Esophagus squamous epithelium (tissue), 5 donors: ENCODE results near the gene TK2. TPM values are rescaled to one million over a fixed set of nuclear protein-coding genes. Genes with fewer than 3 reads are reported as not detected.

ENCODE experiments used
- DNase-seq: peaks from one replicate; lab custom pipeline; 2025; lab: John Stamatoyannopoulos, UW
- H3K27ac ChIP-seq, 4 donors: fragments of 200-600 bp; sonication (generic); one replicate each; pipeline ENCODE4 v1.5.1; 2016 to 2019; ENCODE audit warnings: mild to moderate bottlenecking in 1 of 4
- H3K27me3 ChIP-seq, 4 donors: fragments of 200-600 bp; sonication (generic); 1 replicate in 3 of 4; 2 replicates in 1 of 4; pipeline versions ENCODE4 v1.5.1 to v1.6.0; 2017 to 2021; ENCODE audit warnings: antibody characterized with exemption in 1 of 4
- H3K36me3 ChIP-seq, 3 donors: fragments of 200-600 bp; sonication (generic); one replicate each; pipeline ENCODE4 v1.5.1; 2016 to 2019
- H3K4me1 ChIP-seq, 3 donors: fragments of 200-600 bp; sonication (generic); one replicate each; pipeline ENCODE4 v1.5.1; 2017 to 2019
- H3K4me3 ChIP-seq, 4 donors: fragments of 200-600 bp; sonication (generic); 1 replicate in 3 of 4; 2 replicates in 1 of 4; pipeline ENCODE4 v1.5.1; 2016 to 2019; ENCODE audit warnings: mild to moderate bottlenecking in 2 of 4, moderate library complexity in 1 of 4
- H3K9me3 ChIP-seq, 3 donors: fragments of 200-600 bp; sonication (generic); one replicate each; pipeline ENCODE4 v1.5.1; 2016 to 2019
- POLR2A ChIP-seq, 4 donors: fragments of 450-650 bp; IDR thresholded peaks; one replicate each; pipeline ENCODE4 v1.6.1; 2017; ENCODE audit warnings: antibody characterized with exemption in 4 of 4, mild to moderate bottlenecking in 4 of 4, moderate library complexity in 3 of 4
- WGBS, 2 donors: methylation state at CpG; one replicate each; pipeline ENCODE4 v1.1.5; 2018; 5-methylcytosine and 5-hydroxymethylcytosine counted together
- intact Hi-C: fragments of 100-400 bp; cut with DNase I; formaldehyde crosslinking; loops from one replicate; pipeline ENCODE4 v1.15.0; 2022
- total RNA-seq, 4 donors: library from RNA; depleted of rRNA; stranded (reverse); fragments of >200 nt; gene quantifications; one replicate each; pipeline ENCODE4 v1.1.0, GENCODE V29; 2016
- TF ChIP-seq, protein P1 (sequence below), 6 experiments: fragments of 450-650 bp in 4 of 6; fragments of 200-600 bp in 2 of 6; sonication (generic) in 2 of 6; IDR thresholded peaks; one replicate each; pipeline ENCODE4 v1.5.1; 2016 to 2019; ENCODE audit warnings: antibody characterized with exemption in 6 of 6, mild to moderate bottlenecking in 4 of 6, moderate library complexity in 4 of 6
- donor health status: DM: yes; HTN: yes; CAD: no.

The TK2 gene
- total RNA-seq, 4 donors from 2014 or later: 5.6 to 22.5 (median 13.5) TPM

- TF ChIP-seq POLR2A (IDR thresholded peaks at IDR 0.05): no peak
- TF ChIP-seq, protein P1, sequence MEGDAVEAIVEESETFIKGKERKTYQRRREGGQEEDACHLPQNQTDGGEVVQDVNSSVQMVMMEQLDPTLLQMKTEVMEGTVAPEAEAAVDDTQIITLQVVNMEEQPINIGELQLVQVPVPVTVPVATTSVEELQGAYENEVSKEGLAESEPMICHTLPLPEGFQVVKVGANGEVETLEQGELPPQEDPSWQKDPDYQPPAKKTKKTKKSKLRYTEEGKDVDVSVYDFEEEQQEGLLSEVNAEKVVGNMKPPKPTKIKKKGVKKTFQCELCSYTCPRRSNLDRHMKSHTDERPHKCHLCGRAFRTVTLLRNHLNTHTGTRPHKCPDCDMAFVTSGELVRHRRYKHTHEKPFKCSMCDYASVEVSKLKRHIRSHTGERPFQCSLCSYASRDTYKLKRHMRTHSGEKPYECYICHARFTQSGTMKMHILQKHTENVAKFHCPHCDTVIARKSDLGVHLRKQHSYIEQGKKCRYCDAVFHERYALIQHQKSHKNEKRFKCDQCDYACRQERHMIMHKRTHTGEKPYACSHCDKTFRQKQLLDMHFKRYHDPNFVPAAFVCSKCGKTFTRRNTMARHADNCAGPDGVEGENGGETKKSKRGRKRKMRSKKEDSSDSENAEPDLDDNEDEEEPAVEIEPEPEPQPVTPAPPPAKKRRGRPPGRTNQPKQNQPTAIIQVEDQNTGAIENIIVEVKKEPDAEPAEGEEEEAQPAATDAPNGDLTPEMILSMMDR (IDR thresholded peaks at IDR 0.05): no peak
- 78 to 84% methylated on average over 6 to 7 of the region's 7 CpGs for WGBS, 2 donors
- H3K4me1 ChIP-seq: peaks cover 18 to 57% (median 21%) of the 10 kb centered on the region in 3 donors
- H3K9me3 ChIP-seq: no peaks in the 10 kb centered on the region
- H3K36me3 ChIP-seq: no peaks in the 10 kb centered on the region
- no peak overlapping the region for H3K27ac ChIP-seq
- no peak for DNase-seq
- H3K27me3 ChIP-seq: peaks cover 0 to 8% (median 0%) of the 10 kb centered on the region in 4 donors
- intact Hi-C loops: loop anchor here (5.0 kb wide), 1 partner anchor 80 kb away; no protein-coding TSS in a partner anchor
- no peak overlapping the region for H3K4me3 ChIP-seq
These were observed 68.0 kb downstream of the TK2 start for GRCh38 chr16:66481943-66482390.

GRCh38 chr16:66481081-66481942 is 68.6 kb downstream of the TK2 start:
- intact Hi-C loops: loop anchor here (5.0 kb wide), 1 partner anchor 79 kb away; no protein-coding TSS in a partner anchor

DNA sequence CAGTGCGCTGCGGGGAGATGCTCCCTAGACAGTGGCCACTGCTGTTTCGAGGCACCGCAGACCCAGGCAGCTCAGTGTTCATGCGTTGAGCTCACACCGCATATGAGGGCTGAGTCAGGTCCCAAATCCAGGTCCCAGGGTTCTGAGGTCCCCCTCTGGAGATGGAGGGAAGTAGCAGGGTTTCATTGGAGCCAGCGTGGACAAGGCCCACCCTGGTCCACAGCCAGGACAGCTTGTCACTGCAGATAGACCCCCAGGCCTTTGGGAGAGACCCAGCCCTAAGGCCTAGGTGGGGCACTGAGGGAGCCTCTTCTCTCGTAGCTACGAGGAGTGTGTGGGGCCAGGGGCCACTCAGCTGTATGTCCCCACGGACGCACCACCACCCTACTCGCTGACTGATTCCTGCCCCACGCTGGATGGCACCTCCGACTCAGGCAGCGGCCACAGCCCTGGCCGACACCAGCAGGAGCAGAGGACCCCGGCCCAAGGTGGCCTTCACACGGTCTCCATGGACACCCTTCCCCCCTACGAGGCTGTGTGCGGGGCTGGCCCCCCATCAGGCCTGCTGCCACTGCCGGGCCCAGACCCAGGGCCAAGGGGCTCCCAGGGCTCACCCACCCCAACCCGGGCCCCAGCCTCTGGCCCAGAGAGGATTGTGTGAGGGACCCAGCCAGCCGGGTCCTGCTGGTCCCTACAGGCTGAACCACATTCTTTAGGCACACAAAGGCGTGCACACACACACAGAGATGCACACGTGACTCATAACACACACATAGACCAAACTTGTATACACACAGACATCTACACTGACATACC is 69.4 kb downstream of the TK2 start:
- no peaks in the 10 kb centered on the region for H3K9me3 ChIP-seq
- H3K27ac ChIP-seq: no peak overlapping the region
- WGBS, 2 donors: 64 to 82% methylated on average over 3 to 7 of the region's 25 CpGs
- H3K4me3 ChIP-seq: no peak overlapping the region
- no peaks in the 10 kb centered on the region for H3K36me3 ChIP-seq
- no peak for TF ChIP-seq POLR2A (IDR thresholded peaks at IDR 0.05)
- TF ChIP-seq, protein P1 (IDR thresholded peaks at IDR 0.05): no peak
- intact Hi-C loops: loop anchor here (5.0 kb wide), 1 partner anchor 78 kb away; no protein-coding TSS in a partner anchor
- peaks cover 0 to 18% (median 0%) of the 10 kb centered on the region in 4 donors for H3K27me3 ChIP-seq
- no peak for DNase-seq
- peaks cover 10 to 47% (median 12%) of the 10 kb centered on the region in 3 donors for H3K4me1 ChIP-seq

More at GRCh38 chr16:66481081-66481942, 68.6 kb downstream of the TK2 start:
- TF ChIP-seq, protein P1 (IDR thresholded peaks at IDR 0.05): no peak
- no peak for TF ChIP-seq POLR2A (IDR thresholded peaks at IDR 0.05)
- H3K36me3 ChIP-seq: no peaks in the 10 kb centered on the region
- no peaks in the 10 kb centered on the region for H3K9me3 ChIP-seq
- H3K27me3 ChIP-seq: peaks cover 0 to 14% (median 0%) of the 10 kb centered on the region in 4 donors
- H3K4me1 ChIP-seq: peaks cover 11 to 50% (median 14%) of the 10 kb centered on the region in 3 donors
- no peak for DNase-seq
- H3K4me3 ChIP-seq: no peak overlapping the region
- WGBS, 2 donors: 78 to 82% methylated on average over 12 to 16 of the region's 25 CpGs
- H3K27ac ChIP-seq: no peak overlapping the region

DNA sequence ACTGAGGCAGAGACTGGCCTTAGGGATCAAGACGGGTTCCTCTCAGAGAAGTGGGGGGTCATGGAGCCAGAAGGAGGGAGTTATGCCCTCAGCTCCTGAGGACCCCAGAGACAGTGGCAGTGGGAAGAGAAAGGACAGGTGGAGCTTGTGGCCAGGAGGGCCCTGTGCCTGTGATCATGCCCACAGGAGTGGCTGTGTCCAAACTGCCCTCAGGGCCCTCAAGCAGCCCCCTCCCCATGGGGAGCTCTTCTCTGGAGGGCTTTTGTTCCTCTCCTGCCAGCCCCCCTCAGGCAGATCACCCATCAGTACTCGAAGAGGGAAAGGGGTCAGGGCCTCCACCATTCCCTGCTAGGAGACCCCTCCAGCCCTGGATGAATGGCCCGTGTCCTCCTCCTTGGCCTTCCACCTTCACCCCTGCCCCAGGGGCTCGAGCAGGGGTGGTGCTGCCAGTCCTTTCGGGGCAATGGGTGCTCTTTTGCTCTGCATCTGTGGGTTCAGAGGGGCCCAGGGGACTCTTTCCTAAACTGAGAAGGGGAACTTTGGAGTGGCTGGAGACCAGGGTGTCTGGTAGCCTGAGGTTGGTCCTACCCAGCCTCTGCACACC is 70.2 kb downstream of the TK2 start:
- TF ChIP-seq, protein P1 (IDR thresholded peaks at IDR 0.05): no peak
- TF ChIP-seq POLR2A (IDR thresholded peaks at IDR 0.05): no peak
- Histone ChIP-seq H3K27ac (no peak overlapping the region), H3K36me3 (no peaks in the 10 kb centered on the region), H3K9me3 (no peaks in the 10 kb centered on the region), H3K4me1 (peaks cover 10 to 52% (median 12%) of the 10 kb centered on the region in 3 donors), H3K27me3 (peaks cover 0 to 25% (median 0%) of the 10 kb centered on the region in 4 donors), H3K4me3 (no peak overlapping the region)
- intact Hi-C loops: loop anchor here (5.0 to 10.0 kb wide), 2 partner anchors 77 to 125 kb away; partner anchors contain the start of gene CMTM3
- 79 to 80% methylated on average over 2 of the region's 5 CpGs for WGBS, 2 donors
- no peak for DNase-seq
